ENCODE results near the gene THRSP. TPM values are rescaled to one million over a fixed set of nuclear protein-coding genes. Genes with fewer than 3 reads are reported as not detected.
A peak's percentile ranks its signal among the peaks of the same experiment; 100 is the strongest.

The THRSP gene
- total and polyA plus RNA-seq, 10 of the 15 experiments (the other 5 are each of a cell fraction or from before 2014, with no cell fraction given): 0.18 TPM; not detected in 9

GRCh38 chr11:78034623-78035022 lies 29.0 kb upstream of the THRSP start:
- ChIA-PET POLR2A (interaction anchor here (0.7 kb wide), 1 partner anchor 276 kb away, joined by 4 read pairs; no protein-coding TSS in a partner anchor), CTCF (no interaction called here), SMC1A (ENCODE audit: uncharacterized antibody, unreplicated experiment) (interaction anchor here (5.2 kb wide), 1 partner anchor 11 kb away, joined by 19 read pairs; no protein-coding TSS in a partner anchor), RAD21 (ENCODE audit: unreplicated experiment) (no interaction called here)
- in situ Hi-C loops (cut with MboI) (no loop called here), intact Hi-C loops (cut with micrococcal nuclease; ENCODE audit: unreplicated experiment) (no loop called here)
- no peak for DNase-seq (ENCODE audit: low read depth, low spot score)
- Histone ChIP-seq H3K4me3 (no peak overlapping the region), H3K36me3 (ENCODE audit: control insufficient read depth in 2 of 2, insufficient read depth in 2 of 2, low read length in 1 of 2) (no peaks in the 10 kb centered on the region), H3K27ac (ENCODE audit: control insufficient read depth, insufficient read depth) (no peak overlapping the region), H3K79me2 (ENCODE audit: control insufficient read depth, insufficient read depth, low read length) (no peaks in the 10 kb centered on the region), H3K4me2 (ENCODE audit: control insufficient read depth, insufficient read depth) (no peak overlapping the region), H3K27me3 (replicated peaks in 1 of 2; ENCODE audit: control insufficient read depth in 2 of 2, insufficient read depth in 2 of 2, low read length in 1 of 2) (no peaks in the 10 kb centered on the region), H2AFZ (ENCODE audit: control insufficient read depth, low read depth, low read length) (peak overlapping the region; percentile 15; the same call in 1 of the 2 replicates), H3K9ac (ENCODE audit: control insufficient read depth, insufficient read depth, low read length) (no peak overlapping the region), H3K9me3 (replicated peaks; ENCODE audit: control insufficient read depth, insufficient read depth, low read length) (no peaks in the 10 kb centered on the region), H4K20me1 (ENCODE audit: control insufficient read depth, insufficient read depth) (no peaks in the 10 kb centered on the region), H3K4me1 (ENCODE audit: control insufficient read depth, insufficient read depth, low read length) (peaks cover 6% of the 10 kb centered on the region)
- TF ChIP-seq TBL1XR1 (IDR thresholded peaks at IDR 0.05; ENCODE audit: low read depth, low read length) (no peak), HSF1 (IDR thresholded peaks at IDR 0.05; ENCODE audit: low read depth, low read length) (no peak), EED (IDR thresholded peaks at IDR 0.05; ENCODE audit: low read depth) (no peak), STAT1 (conservative IDR thresholded peaks at IDR 0.05) (no peak), RFX5 (IDR thresholded peaks at IDR 0.05; ENCODE audit: low read depth, low read length) (no peak), USF2 (IDR thresholded peaks at IDR 0.05; ENCODE audit: borderline replicate concordance, low read depth, low read length) (no peak)
- FAIRE-seq: no peak
- no TSS peak for BruUV-seq (replicated peaks)
- ATAC-seq: no peak
- WGBS (ENCODE audit: insufficient coverage, insufficient replicate concordance, low lambda C conversion rate, missing lambda C conversion rate): 62% methylated on average over 10 of the region's 10 CpGs

Measured in GM12878 (cell line).